ENCODE data around the gene PRODH. TPM values are rescaled to one million over a fixed set of nuclear protein-coding genes. Genes with fewer than 3 reads are reported as not detected.
"Not testable (repeated sequence)": the region's sequence is repeated elsewhere in the genome, so short reads cannot be mapped to it uniquely, and the experiment has no call there.

PRODH gene
- total RNA-seq, 2 donors from 2014 or later: 65.1 to 67.5 TPM

DNA sequence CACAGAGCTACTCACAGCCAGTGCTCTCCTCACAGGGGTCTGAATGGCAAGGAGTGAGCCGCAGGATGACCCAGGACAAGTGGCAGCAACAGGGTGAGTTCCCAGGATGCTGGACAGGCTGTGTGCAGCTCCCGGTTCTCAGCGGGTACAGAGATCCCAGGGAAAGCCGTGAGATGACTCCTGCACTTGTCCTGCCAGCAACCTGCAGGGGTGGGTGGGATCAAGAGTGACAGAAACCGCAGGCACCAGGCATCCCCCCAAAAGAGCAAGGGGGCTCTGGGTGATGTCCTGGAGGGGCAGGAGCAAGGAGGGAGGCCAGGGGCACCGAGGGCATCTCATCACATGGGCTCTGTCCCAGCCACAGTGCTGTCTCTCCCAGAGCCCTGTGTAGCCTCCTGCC lies 15.9 kb upstream of the PRODH start:
- WGBS, 2 experiments (ENCODE audit: insufficient coverage in 1 of 2, insufficient read length in 1 of 2): 92 to 100% methylated on average over 4 to 6 of the region's 6 CpGs
- Mint-ChIP-seq H3K9me3 (no peaks in the 10 kb centered on the region), H3K4me1 (peaks cover 19% of the 10 kb centered on the region), H3K4me3 (no peak overlapping the region), H3K27me3 (ENCODE audit: insufficient read depth) (no peaks in the 10 kb centered on the region), H3K27ac (no peak overlapping the region), H3K36me3 (ENCODE audit: low read depth) (peaks cover 12% of the 10 kb centered on the region)
- H3K36me3 ChIP-seq (ENCODE audit: control insufficient read depth, insufficient read depth, low read length): no peaks in the 10 kb centered on the region
- no peak for DNase-seq
- no peak overlapping the region for H3K4me3 ChIP-seq (ENCODE audit: low read length)
- H3K27me3 ChIP-seq (ENCODE audit: control insufficient read depth, insufficient read depth, low read length, poor library complexity, severe bottlenecking): no peaks in the 10 kb centered on the region
- peaks cover 6% of the 10 kb centered on the region for H3K4me1 ChIP-seq (ENCODE audit: control insufficient read depth, insufficient read depth, low read length)
- H3K27ac ChIP-seq (ENCODE audit: low read depth, low read length): no peak overlapping the region
- TF ChIP-seq, protein P1, sequence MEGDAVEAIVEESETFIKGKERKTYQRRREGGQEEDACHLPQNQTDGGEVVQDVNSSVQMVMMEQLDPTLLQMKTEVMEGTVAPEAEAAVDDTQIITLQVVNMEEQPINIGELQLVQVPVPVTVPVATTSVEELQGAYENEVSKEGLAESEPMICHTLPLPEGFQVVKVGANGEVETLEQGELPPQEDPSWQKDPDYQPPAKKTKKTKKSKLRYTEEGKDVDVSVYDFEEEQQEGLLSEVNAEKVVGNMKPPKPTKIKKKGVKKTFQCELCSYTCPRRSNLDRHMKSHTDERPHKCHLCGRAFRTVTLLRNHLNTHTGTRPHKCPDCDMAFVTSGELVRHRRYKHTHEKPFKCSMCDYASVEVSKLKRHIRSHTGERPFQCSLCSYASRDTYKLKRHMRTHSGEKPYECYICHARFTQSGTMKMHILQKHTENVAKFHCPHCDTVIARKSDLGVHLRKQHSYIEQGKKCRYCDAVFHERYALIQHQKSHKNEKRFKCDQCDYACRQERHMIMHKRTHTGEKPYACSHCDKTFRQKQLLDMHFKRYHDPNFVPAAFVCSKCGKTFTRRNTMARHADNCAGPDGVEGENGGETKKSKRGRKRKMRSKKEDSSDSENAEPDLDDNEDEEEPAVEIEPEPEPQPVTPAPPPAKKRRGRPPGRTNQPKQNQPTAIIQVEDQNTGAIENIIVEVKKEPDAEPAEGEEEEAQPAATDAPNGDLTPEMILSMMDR (conservative IDR thresholded peaks at IDR 0.05): no peak
- no peak overlapping the region for H3K9ac ChIP-seq (ENCODE audit: extremely low read depth, low read length, poor library complexity, severe bottlenecking)
- no peaks in the 10 kb centered on the region for H3K9me3 ChIP-seq (ENCODE audit: control insufficient read depth, low read length)

DNA sequence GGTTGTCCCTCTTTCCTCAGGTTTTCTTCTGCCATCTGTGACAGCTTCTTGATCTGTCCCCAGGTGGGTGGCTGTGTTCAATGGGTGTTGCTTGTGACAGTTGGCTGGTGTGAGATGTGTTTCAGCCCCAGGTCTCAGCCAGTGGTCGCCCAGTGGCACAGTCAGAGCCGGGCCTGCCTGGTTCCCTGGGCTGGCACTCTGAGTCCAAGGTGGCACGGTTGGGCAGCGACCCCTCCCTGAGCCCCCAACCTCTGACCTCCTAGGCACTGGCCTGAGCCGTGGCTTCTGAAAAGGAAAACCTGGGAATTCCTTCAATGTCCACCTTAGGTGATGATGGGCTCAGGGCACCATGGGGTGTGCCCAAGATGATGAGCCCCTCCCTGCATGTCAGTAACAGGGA lies 14.0 kb upstream of the PRODH start:
- Mint-ChIP-seq H3K9me3 (no peaks in the 10 kb centered on the region), H3K36me3 (ENCODE audit: low read depth) (peaks cover 12% of the 10 kb centered on the region), H3K4me3 (no peak overlapping the region), H3K27me3 (ENCODE audit: insufficient read depth) (no peaks in the 10 kb centered on the region), H3K27ac (no peak overlapping the region), H3K4me1 (peaks cover 19% of the 10 kb centered on the region)
- H3K9ac ChIP-seq (ENCODE audit: extremely low read depth, low read length, poor library complexity, severe bottlenecking): no peak overlapping the region
- TF ChIP-seq, protein P1 (conservative IDR thresholded peaks at IDR 0.05): no peak
- no peaks in the 10 kb centered on the region for H3K27me3 ChIP-seq (ENCODE audit: control insufficient read depth, insufficient read depth, low read length, poor library complexity, severe bottlenecking)
- DNase-seq: no peak
- peaks cover 6% of the 10 kb centered on the region for H3K4me1 ChIP-seq (ENCODE audit: control insufficient read depth, insufficient read depth, low read length)
- no peak overlapping the region for H3K27ac ChIP-seq (ENCODE audit: low read depth, low read length)
- no peaks in the 10 kb centered on the region for H3K36me3 ChIP-seq (ENCODE audit: control insufficient read depth, insufficient read depth, low read length)
- WGBS, 2 experiments (ENCODE audit: insufficient coverage in 1 of 2, insufficient read length in 1 of 2): 90 to 92% methylated on average over 2 to 5 of the region's 5 CpGs
- no peaks in the 10 kb centered on the region for H3K9me3 ChIP-seq (ENCODE audit: control insufficient read depth, low read length)
- no peak overlapping the region for H3K4me3 ChIP-seq (ENCODE audit: low read length)

DNA sequence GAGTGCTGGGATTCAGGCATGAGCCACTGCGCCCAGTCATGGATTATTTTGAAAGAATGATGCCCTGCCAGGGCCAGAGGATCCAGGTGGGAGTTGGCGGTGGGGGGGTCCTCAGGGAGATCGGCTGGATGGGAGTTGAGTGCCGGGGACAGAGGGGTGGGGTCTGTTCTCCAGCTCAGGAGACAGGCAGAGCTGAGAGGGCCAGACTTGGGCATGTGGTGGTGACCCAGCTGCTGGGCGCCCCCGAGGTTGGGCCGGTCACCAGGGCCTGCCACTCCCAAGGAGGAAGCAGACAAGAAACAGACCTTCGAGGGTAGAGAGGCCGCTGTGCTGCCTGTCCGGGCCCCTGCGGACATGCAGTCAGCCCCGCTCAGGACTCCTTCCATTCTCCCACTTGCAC lies 11.8 kb upstream of the PRODH start:
- no peaks in the 10 kb centered on the region for H3K27me3 ChIP-seq (ENCODE audit: control insufficient read depth, insufficient read depth, low read length, poor library complexity, severe bottlenecking)
- Mint-ChIP-seq H3K36me3 (ENCODE audit: low read depth) (peaks cover 12% of the 10 kb centered on the region), H3K27ac (peak overlapping the region; percentile 97), H3K4me1 (peaks cover 19% of the 10 kb centered on the region), H3K9me3 (no peaks in the 10 kb centered on the region), H3K27me3 (ENCODE audit: insufficient read depth) (no peaks in the 10 kb centered on the region), H3K4me3 (peak overlapping the region; percentile 28)
- peaks cover 6% of the 10 kb centered on the region for H3K4me1 ChIP-seq (ENCODE audit: control insufficient read depth, insufficient read depth, low read length)
- H3K9ac ChIP-seq (ENCODE audit: extremely low read depth, low read length, poor library complexity, severe bottlenecking): peak overlapping the region; percentile 5
- H3K9me3 ChIP-seq (ENCODE audit: control insufficient read depth, low read length): no peaks in the 10 kb centered on the region
- H3K4me3 ChIP-seq (ENCODE audit: low read length): no peak overlapping the region
- TF ChIP-seq, protein P1 (conservative IDR thresholded peaks at IDR 0.05): no peak
- peak; percentile 52 for DNase-seq
- no peaks in the 10 kb centered on the region for H3K36me3 ChIP-seq (ENCODE audit: control insufficient read depth, insufficient read depth, low read length)
- WGBS, 2 experiments (ENCODE audit: insufficient coverage in 1 of 2, insufficient read length in 1 of 2): 87% methylated on average over 8 to 12 of the region's 12 CpGs
- H3K27ac ChIP-seq (ENCODE audit: low read depth, low read length): no peak overlapping the region

DNA sequence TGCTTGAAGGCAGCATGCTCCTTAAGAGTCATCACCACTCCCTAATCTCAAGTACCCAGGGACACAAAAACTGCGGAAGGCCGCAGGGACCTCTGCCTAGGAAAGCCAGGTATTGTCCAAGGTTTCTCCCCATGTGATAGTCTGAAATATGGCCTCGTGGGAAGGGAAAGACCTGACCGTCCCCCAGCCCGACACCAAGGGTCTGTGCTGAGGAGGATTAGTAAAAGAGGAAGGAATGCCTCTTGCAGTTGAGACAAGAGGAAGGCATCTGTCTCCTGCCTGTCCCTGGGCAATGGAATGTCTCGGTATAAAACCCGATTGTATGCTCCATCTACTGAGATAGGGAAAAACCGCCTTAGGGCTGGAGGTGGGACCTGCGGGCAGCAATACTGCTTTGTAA lies 11.0 kb upstream of the PRODH start:
- not testable (repeated sequence) for H3K27me3 Mint-ChIP-seq (ENCODE audit: insufficient read depth); H3K36me3 ChIP-seq (ENCODE audit: control insufficient read depth, insufficient read depth, low read length); H3K4me1 ChIP-seq (ENCODE audit: control insufficient read depth, insufficient read depth, low read length); H3K27ac ChIP-seq (ENCODE audit: low read depth, low read length); H3K9me3 Mint-ChIP-seq; DNase-seq; H3K9ac ChIP-seq (ENCODE audit: extremely low read depth, low read length, poor library complexity, severe bottlenecking); H3K27me3 ChIP-seq (ENCODE audit: control insufficient read depth, insufficient read depth, low read length, poor library complexity, severe bottlenecking); H3K4me3 ChIP-seq (ENCODE audit: low read length); H3K9me3 ChIP-seq (ENCODE audit: control insufficient read depth, low read length)
- Mint-ChIP-seq H3K4me3 (peak overlapping the region; percentile 28), H3K4me1 (peaks cover 19% of the 10 kb centered on the region), H3K36me3 (ENCODE audit: low read depth) (peaks cover 12% of the 10 kb centered on the region), H3K27ac (peak overlapping the region; percentile 97)
- 7% methylated on average over 3 of the region's 9 CpGs; no CpG with 5 or more reads in 1 of the 2 experiments for WGBS, 2 experiments (ENCODE audit: insufficient coverage in 1 of 2, insufficient read length in 1 of 2)

DNA sequence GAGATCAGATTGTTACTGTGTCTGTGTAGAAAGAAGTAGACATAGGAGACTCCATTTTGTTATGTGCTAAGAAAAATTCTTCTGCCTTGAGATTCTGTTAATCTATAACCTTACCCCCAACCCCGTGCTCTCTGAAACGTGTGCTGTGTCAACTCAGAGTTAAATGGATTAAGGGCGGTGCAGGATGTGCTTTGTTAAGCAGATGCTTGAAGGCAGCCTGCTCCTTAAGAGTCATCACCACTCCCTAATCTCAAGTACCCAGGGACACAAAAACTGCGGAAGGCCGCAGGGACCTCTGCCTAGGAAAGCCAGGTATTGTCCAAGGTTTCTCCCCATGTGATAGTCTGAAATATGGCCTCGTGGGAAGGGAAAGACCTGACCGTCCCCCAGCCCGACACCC lies 2.6 kb upstream of the PRODH start:
- not testable (repeated sequence) for H3K36me3 Mint-ChIP-seq (ENCODE audit: low read depth); DNase-seq; H3K4me3 Mint-ChIP-seq; H3K4me1 Mint-ChIP-seq; H3K27me3 Mint-ChIP-seq (ENCODE audit: insufficient read depth); H3K4me3 ChIP-seq (ENCODE audit: low read length); H3K27ac ChIP-seq (ENCODE audit: low read depth, low read length); H3K27me3 ChIP-seq (ENCODE audit: control insufficient read depth, insufficient read depth, low read length, poor library complexity, severe bottlenecking); H3K4me1 ChIP-seq (ENCODE audit: control insufficient read depth, insufficient read depth, low read length); H3K36me3 ChIP-seq (ENCODE audit: control insufficient read depth, insufficient read depth, low read length); H3K9me3 ChIP-seq (ENCODE audit: control insufficient read depth, low read length); H3K27ac Mint-ChIP-seq; H3K9me3 Mint-ChIP-seq; H3K9ac ChIP-seq (ENCODE audit: extremely low read depth, low read length, poor library complexity, severe bottlenecking)
- WGBS, 2 experiments (ENCODE audit: insufficient coverage in 1 of 2, insufficient read length in 1 of 2): no CpG with 5 or more reads among the region's 8 CpGs

Data from endodermal cell (in vitro differentiated cells).